GM12878 (cell line): ENCODE results near the gene SLC38A1. TPM values are rescaled to one million over a fixed set of nuclear protein-coding genes. Genes with fewer than 3 reads are reported as not detected.

ENCODE experiments used
- BCL11A ChIP-seq: IDR thresholded peaks from 2 replicates; pipeline ENCODE4 v1.6.1; 2011; ENCODE audit warnings: low read depth, low read length
- BMI1 ChIP-seq: fragments of 450-650 bp; IDR thresholded peaks from 2 replicates; pipeline ENCODE4 v1.6.1; 2016; ENCODE audit warnings: mild to moderate bottlenecking, moderate library complexity, borderline replicate concordance
- CBX5 ChIP-seq: sonication (generic); IDR thresholded peaks from 2 replicates; pipeline ENCODE4 v1.6.1; 2016; ENCODE audit warnings: low read depth, moderate library complexity, mild to moderate bottlenecking, inconsistent platforms
- ESRRA ChIP-seq: IDR thresholded peaks from 2 replicates; pipeline ENCODE4 v1.6.1; 2012; ENCODE audit warnings: mild to moderate bottlenecking, low read length, improper control_type of control experiment
- FOS ChIP-seq: IDR thresholded peaks from 3 replicates; pipeline ENCODE4 v1.6.1; 2011; ENCODE audit warnings: borderline replicate concordance; ENCODE audit not compliant: insufficient read length; ENCODE audit errors: extremely low read depth
- MTA3 ChIP-seq: IDR thresholded peaks from 2 replicates; pipeline ENCODE4 v1.6.1; 2012; ENCODE audit warnings: low read length, inconsistent platforms, borderline replicate concordance
- NFXL1 ChIP-seq: fragments of 450-650 bp; IDR thresholded peaks from 2 replicates; pipeline ENCODE4 v1.6.1; 2017; ENCODE audit warnings: antibody characterized with exemption, mild to moderate bottlenecking, borderline replicate concordance
- NFYA ChIP-seq: IDR thresholded peaks from 2 replicates; pipeline ENCODE4 v1.6.1; 2011; ENCODE audit warnings: low read depth, mild to moderate bottlenecking, low read length, improper control_type of control experiment, borderline replicate concordance
- NR2F1 ChIP-seq: fragments of 450-650 bp; conservative IDR thresholded peaks from 2 replicates; pipeline ENCODE4 v1.6.1; 2017; ENCODE audit warnings: mild to moderate bottlenecking
- NRF1 ChIP-seq: conservative IDR thresholded peaks from 2 replicates; pipeline ENCODE4 v1.6.1; 2011; ENCODE audit warnings: mild to moderate bottlenecking, low read depth, low read length, improper control_type of control experiment
- PAX5 ChIP-seq: IDR thresholded peaks from 2 replicates; pipeline ENCODE4 v1.6.1; 2011; ENCODE audit warnings: low read depth, low read length, borderline replicate concordance
- POLR2AphosphoS5 ChIP-seq: IDR thresholded peaks from 2 replicates; pipeline ENCODE4 v1.6.1; 2011; ENCODE audit warnings: mild to moderate bottlenecking, low read length, inconsistent platforms
- RB1 ChIP-seq: fragments of 450-650 bp; formaldehyde crosslinking; IDR thresholded peaks from 2 replicates; pipeline ENCODE4 v1.6.1; 2017; ENCODE audit warnings: mild to moderate bottlenecking, borderline replicate concordance
- STAT3 ChIP-seq: IDR thresholded peaks from 2 replicates; pipeline ENCODE4 v1.6.1; 2011; ENCODE audit warnings: low read depth, low read length, improper control_type of control experiment
- SUZ12 ChIP-seq: fragments of 200-600 bp; sonication (generic); IDR thresholded peaks from one replicate; pipeline ENCODE4 v1.6.1; 2018; ENCODE audit warnings: antibody characterized with exemption, mild to moderate bottlenecking; ENCODE audit not compliant: unreplicated experiment
- TARDBP ChIP-seq: IDR thresholded peaks from 2 replicates; pipeline ENCODE4 v1.6.1; 2016; ENCODE audit warnings: borderline replicate concordance
- ZBED1 ChIP-seq: IDR thresholded peaks from 2 replicates; pipeline ENCODE4 v1.6.1; 2016; ENCODE audit warnings: borderline replicate concordance
- ZSCAN29 ChIP-seq: fragments of 450-650 bp; IDR thresholded peaks from 2 replicates; pipeline ENCODE4 v1.6.1; 2017; ENCODE audit warnings: mild to moderate bottlenecking, moderate library complexity
- polyA plus RNA-seq, 11 experiments: library from polyadenylated mRNA; depleted of rRNA in 4 of 11; unstranded in 6 of 11; stranded (reverse) in 5 of 11; fragments of >200 nt; fragmentation: Nextera tagmentation in 4 of 11; fragmentation: Illumina TruSeq in 1 of 11; extraction: Ambion mirVana in 4 of 11; extraction: Trizol in 1 of 11; gene quantifications; 1 replicate in 1 of 11; 2 replicates in 10 of 11; pipeline versions ENCODE4 v1.2.1 to v1.2.3, GENCODE V29; 2011 to 2016; ENCODE audit warnings: inconsistent platforms in 2 of 11, missing spikeins in 2 of 11, low read depth in 1 of 11
- total RNA-seq, 4 experiments: library from RNA; depleted of rRNA in 3 of 4; stranded (reverse); fragments of >200 nt in 3 of 4; fragmentation: Illumina TruSeq in 1 of 4; extraction: Trizol in 1 of 4; gene quantifications; 2 replicates each; pipeline versions ENCODE4 v1.2.1 to v1.2.3, GENCODE V29; 2013 to 2021
- TF ChIP-seq, protein P1 (sequence below): IDR thresholded peaks from 2 replicates; pipeline ENCODE4 v1.6.1; 2011; ENCODE audit warnings: low read depth, low read length, improper control_type of control experiment, borderline replicate concordance
- TF ChIP-seq, protein P2 (sequence below): IDR thresholded peaks from 2 replicates; pipeline ENCODE4 v1.6.1; 2012; ENCODE audit warnings: low read depth, low read length, improper control_type of control experiment
- TF ChIP-seq, protein P3 (sequence below): fragments of 450-650 bp; IDR thresholded peaks from 2 replicates; pipeline ENCODE4 v1.6.1; 2017; ENCODE audit warnings: mild to moderate bottlenecking, moderate library complexity
- TF ChIP-seq, protein P4 (sequence below): fragments of 450-650 bp; IDR thresholded peaks from 2 replicates; pipeline ENCODE4 v1.6.1; 2016; ENCODE audit warnings: mild to moderate bottlenecking, moderate library complexity, borderline replicate concordance

Gene SLC38A1
- total and polyA plus RNA-seq, 10 of the 15 experiments (the other 5 are each of a cell fraction or from before 2014, with no cell fraction given): 38.1 to 191 (median 144) TPM

DNA sequence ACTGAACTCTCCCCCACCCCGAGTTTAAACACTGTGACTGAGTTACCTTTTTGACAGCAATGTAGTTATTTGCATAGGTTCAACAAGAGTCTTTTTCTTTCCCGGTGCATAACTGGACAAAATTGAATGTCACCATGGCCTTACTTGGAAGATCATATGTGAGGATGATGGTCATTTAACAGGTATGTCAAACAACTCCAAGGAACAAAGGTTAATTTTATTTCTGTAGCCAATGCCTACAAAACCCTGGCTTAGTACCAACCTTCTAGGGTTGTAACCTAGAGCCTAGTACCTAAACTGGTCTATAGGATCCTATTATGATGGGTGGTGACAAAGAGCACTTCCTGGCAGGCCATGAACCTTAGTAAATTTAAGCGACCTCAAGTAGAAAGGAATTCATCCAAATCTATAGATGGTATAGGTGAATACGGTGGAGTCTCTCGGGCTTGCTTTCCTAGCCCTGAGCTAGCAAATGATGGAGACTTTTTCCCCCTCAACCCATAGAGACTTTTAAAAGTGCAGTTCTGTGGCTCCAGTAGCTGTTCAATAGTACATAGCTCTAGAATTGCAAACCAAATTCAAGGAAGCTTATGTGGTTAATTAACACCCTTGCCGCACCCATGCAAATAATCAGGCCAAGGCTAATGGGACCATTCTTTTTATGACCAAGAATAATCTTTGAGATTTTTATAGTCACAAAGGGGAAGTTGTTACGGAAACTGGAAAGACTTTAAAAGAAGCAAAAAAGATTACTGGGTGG lies 89.0 kb downstream of the SLC38A1 start (continued):
- TF ChIP-seq, protein P1, sequence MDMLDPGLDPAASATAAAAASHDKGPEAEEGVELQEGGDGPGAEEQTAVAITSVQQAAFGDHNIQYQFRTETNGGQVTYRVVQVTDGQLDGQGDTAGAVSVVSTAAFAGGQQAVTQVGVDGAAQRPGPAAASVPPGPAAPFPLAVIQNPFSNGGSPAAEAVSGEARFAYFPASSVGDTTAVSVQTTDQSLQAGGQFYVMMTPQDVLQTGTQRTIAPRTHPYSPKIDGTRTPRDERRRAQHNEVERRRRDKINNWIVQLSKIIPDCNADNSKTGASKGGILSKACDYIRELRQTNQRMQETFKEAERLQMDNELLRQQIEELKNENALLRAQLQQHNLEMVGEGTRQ: no peak
- TF ChIP-seq MTA3 (no peak), POLR2AphosphoS5 (no peak), SUZ12 (no peak), NFXL1 (no peak), PAX5 (0 out of 2 replicates have a peak, but pooled peaks have one; percentile 25), ZSCAN29 (peak; percentile 59; the same call in 1 of the 2 replicates), ZBED1 (no peak), TARDBP (no peak), CBX5 (no peak), NFYA (no peak), NR2F1 (peak; percentile 77), BCL11A (peak; percentile 97), RB1 (no peak), STAT3 (no peak), ESRRA (no peak; the same call in 1 of the 2 replicates), BMI1 (peak; percentile 64; the same call in 1 of the 2 replicates), NRF1 (no peak), FOS (no peak)
- TF ChIP-seq, protein P2, sequence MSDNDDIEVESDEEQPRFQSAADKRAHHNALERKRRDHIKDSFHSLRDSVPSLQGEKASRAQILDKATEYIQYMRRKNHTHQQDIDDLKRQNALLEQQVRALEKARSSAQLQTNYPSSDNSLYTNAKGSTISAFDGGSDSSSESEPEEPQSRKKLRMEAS: no peak
- TF ChIP-seq, protein P3, sequence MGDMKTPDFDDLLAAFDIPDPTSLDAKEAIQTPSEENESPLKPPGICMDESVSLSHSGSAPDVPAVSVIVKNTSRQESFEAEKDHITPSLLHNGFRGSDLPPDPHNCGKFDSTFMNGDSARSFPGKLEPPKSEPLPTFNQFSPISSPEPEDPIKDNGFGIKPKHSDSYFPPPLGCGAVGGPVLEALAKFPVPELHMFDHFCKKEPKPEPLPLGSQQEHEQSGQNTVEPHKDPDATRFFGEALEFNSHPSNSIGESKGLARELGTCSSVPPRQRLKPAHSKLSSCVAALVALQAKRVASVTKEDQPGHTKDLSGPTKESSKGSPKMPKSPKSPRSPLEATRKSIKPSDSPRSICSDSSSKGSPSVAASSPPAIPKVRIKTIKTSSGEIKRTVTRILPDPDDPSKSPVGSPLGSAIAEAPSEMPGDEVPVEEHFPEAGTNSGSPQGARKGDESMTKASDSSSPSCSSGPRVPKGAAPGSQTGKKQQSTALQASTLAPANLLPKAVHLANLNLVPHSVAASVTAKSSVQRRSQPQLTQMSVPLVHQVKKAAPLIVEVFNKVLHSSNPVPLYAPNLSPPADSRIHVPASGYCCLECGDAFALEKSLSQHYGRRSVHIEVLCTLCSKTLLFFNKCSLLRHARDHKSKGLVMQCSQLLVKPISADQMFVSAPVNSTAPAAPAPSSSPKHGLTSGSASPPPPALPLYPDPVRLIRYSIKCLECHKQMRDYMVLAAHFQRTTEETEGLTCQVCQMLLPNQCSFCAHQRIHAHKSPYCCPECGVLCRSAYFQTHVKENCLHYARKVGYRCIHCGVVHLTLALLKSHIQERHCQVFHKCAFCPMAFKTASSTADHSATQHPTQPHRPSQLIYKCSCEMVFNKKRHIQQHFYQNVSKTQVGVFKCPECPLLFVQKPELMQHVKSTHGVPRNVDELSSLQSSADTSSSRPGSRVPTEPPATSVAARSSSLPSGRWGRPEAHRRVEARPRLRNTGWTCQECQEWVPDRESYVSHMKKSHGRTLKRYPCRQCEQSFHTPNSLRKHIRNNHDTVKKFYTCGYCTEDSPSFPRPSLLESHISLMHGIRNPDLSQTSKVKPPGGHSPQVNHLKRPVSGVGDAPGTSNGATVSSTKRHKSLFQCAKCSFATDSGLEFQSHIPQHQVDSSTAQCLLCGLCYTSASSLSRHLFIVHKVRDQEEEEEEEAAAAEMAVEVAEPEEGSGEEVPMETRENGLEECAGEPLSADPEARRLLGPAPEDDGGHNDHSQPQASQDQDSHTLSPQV: no peak; the same call in 1 of the 2 replicates
- TF ChIP-seq, protein P4, sequence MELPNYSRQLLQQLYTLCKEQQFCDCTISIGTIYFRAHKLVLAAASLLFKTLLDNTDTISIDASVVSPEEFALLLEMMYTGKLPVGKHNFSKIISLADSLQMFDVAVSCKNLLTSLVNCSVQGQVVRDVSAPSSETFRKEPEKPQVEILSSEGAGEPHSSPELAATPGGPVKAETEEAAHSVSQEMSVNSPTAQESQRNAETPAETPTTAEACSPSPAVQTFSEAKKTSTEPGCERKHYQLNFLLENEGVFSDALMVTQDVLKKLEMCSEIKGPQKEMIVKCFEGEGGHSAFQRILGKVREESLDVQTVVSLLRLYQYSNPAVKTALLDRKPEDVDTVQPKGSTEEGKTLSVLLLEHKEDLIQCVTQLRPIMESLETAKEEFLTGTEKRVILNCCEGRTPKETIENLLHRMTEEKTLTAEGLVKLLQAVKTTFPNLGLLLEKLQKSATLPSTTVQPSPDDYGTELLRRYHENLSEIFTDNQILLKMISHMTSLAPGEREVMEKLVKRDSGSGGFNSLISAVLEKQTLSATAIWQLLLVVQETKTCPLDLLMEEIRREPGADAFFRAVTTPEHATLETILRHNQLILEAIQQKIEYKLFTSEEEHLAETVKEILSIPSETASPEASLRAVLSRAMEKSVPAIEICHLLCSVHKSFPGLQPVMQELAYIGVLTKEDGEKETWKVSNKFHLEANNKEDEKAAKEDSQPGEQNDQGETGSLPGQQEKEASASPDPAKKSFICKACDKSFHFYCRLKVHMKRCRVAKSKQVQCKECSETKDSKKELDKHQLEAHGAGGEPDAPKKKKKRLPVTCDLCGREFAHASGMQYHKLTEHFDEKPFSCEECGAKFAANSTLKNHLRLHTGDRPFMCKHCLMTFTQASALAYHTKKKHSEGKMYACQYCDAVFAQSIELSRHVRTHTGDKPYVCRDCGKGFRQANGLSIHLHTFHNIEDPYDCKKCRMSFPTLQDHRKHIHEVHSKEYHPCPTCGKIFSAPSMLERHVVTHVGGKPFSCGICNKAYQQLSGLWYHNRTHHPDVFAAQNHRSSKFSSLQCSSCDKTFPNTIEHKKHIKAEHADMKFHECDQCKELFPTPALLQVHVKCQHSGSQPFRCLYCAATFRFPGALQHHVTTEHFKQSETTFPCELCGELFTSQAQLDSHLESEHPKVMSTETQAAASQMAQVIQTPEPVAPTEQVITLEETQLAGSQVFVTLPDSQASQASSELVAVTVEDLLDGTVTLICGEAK: no peak
